ENCODE data around the gene MPPED2.

DNA sequence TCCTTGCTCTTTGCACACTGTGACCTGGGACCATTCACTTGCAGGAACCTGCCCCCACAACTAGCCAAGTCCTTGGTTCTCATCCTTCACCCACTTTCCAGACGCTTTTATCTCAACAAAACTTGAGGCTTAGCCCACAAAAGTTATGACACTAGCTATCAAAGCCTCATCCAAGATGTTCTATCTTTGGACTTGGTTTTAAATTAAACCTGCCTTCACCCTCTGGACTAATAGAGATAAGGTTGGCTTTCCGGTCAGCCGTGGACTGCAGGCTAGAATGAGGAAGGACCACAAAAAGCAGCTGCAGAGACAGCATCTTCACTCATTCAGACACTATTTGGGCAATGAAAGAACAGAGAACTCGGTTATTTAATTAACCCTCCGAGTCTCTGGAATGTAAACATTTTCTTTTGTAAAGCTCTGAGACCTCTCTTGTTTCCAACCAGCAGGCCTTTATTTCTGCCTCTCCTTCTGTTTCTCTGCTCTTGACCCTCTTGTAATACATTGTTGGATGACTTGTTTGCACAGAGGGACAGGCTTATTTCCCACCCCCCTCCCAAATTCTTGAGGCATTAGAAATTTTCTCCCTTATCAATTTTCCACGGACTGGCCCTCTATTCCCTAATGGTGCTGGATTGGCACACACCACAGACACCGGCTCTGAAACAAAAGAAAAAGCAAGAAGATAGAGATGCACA is 221.9 kb downstream of the MPPED2 start:
- TF ChIP-seq, protein P1, sequence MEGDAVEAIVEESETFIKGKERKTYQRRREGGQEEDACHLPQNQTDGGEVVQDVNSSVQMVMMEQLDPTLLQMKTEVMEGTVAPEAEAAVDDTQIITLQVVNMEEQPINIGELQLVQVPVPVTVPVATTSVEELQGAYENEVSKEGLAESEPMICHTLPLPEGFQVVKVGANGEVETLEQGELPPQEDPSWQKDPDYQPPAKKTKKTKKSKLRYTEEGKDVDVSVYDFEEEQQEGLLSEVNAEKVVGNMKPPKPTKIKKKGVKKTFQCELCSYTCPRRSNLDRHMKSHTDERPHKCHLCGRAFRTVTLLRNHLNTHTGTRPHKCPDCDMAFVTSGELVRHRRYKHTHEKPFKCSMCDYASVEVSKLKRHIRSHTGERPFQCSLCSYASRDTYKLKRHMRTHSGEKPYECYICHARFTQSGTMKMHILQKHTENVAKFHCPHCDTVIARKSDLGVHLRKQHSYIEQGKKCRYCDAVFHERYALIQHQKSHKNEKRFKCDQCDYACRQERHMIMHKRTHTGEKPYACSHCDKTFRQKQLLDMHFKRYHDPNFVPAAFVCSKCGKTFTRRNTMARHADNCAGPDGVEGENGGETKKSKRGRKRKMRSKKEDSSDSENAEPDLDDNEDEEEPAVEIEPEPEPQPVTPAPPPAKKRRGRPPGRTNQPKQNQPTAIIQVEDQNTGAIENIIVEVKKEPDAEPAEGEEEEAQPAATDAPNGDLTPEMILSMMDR (conservative IDR thresholded peaks at IDR 0.05) = no peak
- TF ChIP-seq ZFX (IDR thresholded peaks at IDR 0.05) = no peak
